Mesenchymal stem cell (in vitro differentiated cells and primary cell): ENCODE data around the gene SNAI3.

Source experiments
- DNase-seq: peaks from one replicate; pipeline ENCODE4 v3.0.0-alpha.2; 2013
- H2AFZ ChIP-seq: one replicate; pipeline ENCODE4 v1.6.1; 2013; ENCODE audit warnings: low read depth, mild to moderate bottlenecking, control low read depth, inconsistent platforms, low read length, moderate library complexity
- H2AK5ac ChIP-seq: 2 replicates; pipeline ENCODE4 v1.6.1; 2013; ENCODE audit warnings: low read length, moderate library complexity, mild to moderate bottlenecking, inconsistent platforms; ENCODE audit not compliant: severe bottlenecking
- H2BK120ac ChIP-seq: one replicate; pipeline ENCODE4 v1.6.1; 2013; ENCODE audit warnings: low read depth, mild to moderate bottlenecking, inconsistent platforms, low read length, moderate library complexity
- H2BK12ac ChIP-seq, 2 experiments: one replicate each; pipeline ENCODE4 v1.6.1; 2013; ENCODE audit warnings: inconsistent platforms in 2 of 2, low read length in 2 of 2, mild to moderate bottlenecking in 2 of 2, moderate library complexity in 2 of 2, control low read depth in 1 of 2
- H2BK15ac ChIP-seq: one replicate; pipeline ENCODE4 v1.6.1; 2013; ENCODE audit warnings: mild to moderate bottlenecking, low read depth, inconsistent platforms; ENCODE audit not compliant: poor library complexity, severe bottlenecking
- H2BK5ac ChIP-seq: 2 replicates; pipeline ENCODE4 v1.6.1; 2013; ENCODE audit warnings: low read depth, mild to moderate bottlenecking, low read length, control low read depth, inconsistent platforms; ENCODE audit not compliant: poor library complexity, severe bottlenecking
- H3K14ac ChIP-seq, 2 experiments: one replicate each; pipeline ENCODE4 v1.6.1; 2013; ENCODE audit warnings: inconsistent platforms in 2 of 2, low read length in 2 of 2, control low read depth in 1 of 2, mild to moderate bottlenecking in 1 of 2, moderate library complexity in 1 of 2
- H3K18ac ChIP-seq, 2 experiments: one replicate each; pipeline ENCODE4 v1.6.1; 2013; ENCODE audit warnings: inconsistent platforms in 2 of 2, low read length in 2 of 2, control low read depth in 1 of 2, low read depth in 1 of 2, mild to moderate bottlenecking in 1 of 2
- H3K23ac ChIP-seq, 2 experiments: one replicate each; pipeline ENCODE4 v1.6.1; 2013; ENCODE audit warnings: inconsistent platforms in 2 of 2, low read length in 2 of 2, mild to moderate bottlenecking in 2 of 2, moderate library complexity in 2 of 2, control low read depth in 1 of 2
- H3K27ac ChIP-seq: 2 replicates; pipeline ENCODE4 v1.5.1; 2013; ENCODE audit warnings: mild to moderate bottlenecking, moderate library complexity, low read length, control low read depth, inconsistent platforms; ENCODE audit not compliant: poor library complexity, severe bottlenecking
- H3K27me3 ChIP-seq, 2 experiments: 2 replicates each; pipeline versions ENCODE4 v1.6.1 to v1.7.0; 2013; ENCODE audit warnings: low read length in 2 of 2, mild to moderate bottlenecking in 2 of 2, moderate library complexity in 2 of 2, control low read depth in 1 of 2, inconsistent platforms in 1 of 2; ENCODE audit not compliant: control insufficient read depth in 1 of 2, insufficient read depth in 1 of 2
- H3K36me3 ChIP-seq, 2 experiments: 2 replicates each; pipeline versions ENCODE4 v1.6.1 to v1.7.0; 2013; ENCODE audit warnings: low read length in 2 of 2, control low read depth in 1 of 2, inconsistent platforms in 1 of 2, low read depth in 1 of 2, mild to moderate bottlenecking in 1 of 2; ENCODE audit not compliant: insufficient read depth in 2 of 2, control insufficient read depth in 1 of 2
- H3K4ac ChIP-seq, 2 experiments: one replicate each; pipeline ENCODE4 v1.6.1; 2013; ENCODE audit warnings: inconsistent platforms in 2 of 2, low read length in 2 of 2, mild to moderate bottlenecking in 2 of 2, moderate library complexity in 2 of 2, control low read depth in 1 of 2, low read depth in 1 of 2
- H3K4me1 ChIP-seq: 2 replicates; pipeline ENCODE4 v1.6.1; 2013; ENCODE audit warnings: low read depth, low read length, control low read depth; ENCODE audit not compliant: control insufficient read depth, insufficient read depth
- H3K4me2 ChIP-seq: 2 replicates; pipeline ENCODE4 v1.6.1; 2013; ENCODE audit warnings: low read length, mild to moderate bottlenecking, inconsistent platforms; ENCODE audit not compliant: poor library complexity, severe bottlenecking
- H3K4me3 ChIP-seq, 2 experiments: 2 replicates each; pipeline versions ENCODE4 v1.5.1 to v1.7.0; 2013; ENCODE audit warnings: low read length in 2 of 2, mild to moderate bottlenecking in 2 of 2, control low read depth in 1 of 2, low read depth in 1 of 2; ENCODE audit not compliant: insufficient read depth in 1 of 2
- H3K79me1 ChIP-seq: replicated peaks from 2 replicates; pipeline ENCODE4 v1.6.1; 2013; ENCODE audit warnings: mild to moderate bottlenecking, control low read depth, low read length, inconsistent platforms; ENCODE audit not compliant: poor library complexity, severe bottlenecking
- H3K9ac ChIP-seq: 2 replicates; pipeline ENCODE4 v1.7.0; 2013; ENCODE audit warnings: mild to moderate bottlenecking, low read length, moderate library complexity
- H3K9me3 ChIP-seq: 2 replicates; pipeline ENCODE4 v1.7.0; 2013; ENCODE audit warnings: mild to moderate bottlenecking, low read length; ENCODE audit not compliant: control insufficient read depth
- H4K8ac ChIP-seq: one replicate; pipeline ENCODE4 v1.6.1; 2013; ENCODE audit warnings: inconsistent platforms, mild to moderate bottlenecking, low read length, moderate library complexity
- H4K91ac ChIP-seq: one replicate; pipeline ENCODE4 v1.6.1; 2013; ENCODE audit warnings: mild to moderate bottlenecking, low read length, inconsistent platforms
- WGBS: methylation state at CpG from one replicate; pipeline ENCODE4 v1.1.7; 2013; ENCODE audit warnings: mixed read lengths; 5-methylcytosine and 5-hydroxymethylcytosine counted together

Gene SNAI3

GRCh38 chr16:88726408-88726749 is 40.1 kb upstream of the SNAI3 start:
- Histone ChIP-seq H3K27me3 (no peaks in the 10 kb centered on the region), H2BK12ac (no peak overlapping the region), H3K4ac (no peak overlapping the region), H3K36me3 (peaks cover 72 to 83% of the 10 kb centered on the region in 2 experiments), H3K79me1 (peaks cover 5% of the 10 kb centered on the region), H3K4me2 (no peak overlapping the region), H3K14ac (no peak overlapping the region), H2BK5ac (no peak overlapping the region), H3K9me3 (no peaks in the 10 kb centered on the region), H4K91ac (no peak overlapping the region), H3K4me1 (peaks cover 19% of the 10 kb centered on the region), H4K8ac (no peak overlapping the region), H2AK5ac (no peak overlapping the region), H3K27ac (no peak overlapping the region), H3K23ac (no peak overlapping the region), H2AFZ (no peak overlapping the region), H2BK15ac (no peak overlapping the region), H2BK120ac (no peak overlapping the region), H3K18ac (no peak overlapping the region), H3K4me3 (no peak overlapping the region), H3K9ac (no peak overlapping the region)
- DNase-seq: no peak
- 91% methylated on average over 16 of the region's 17 CpGs for WGBS

- H3K4me1 ChIP-seq: peaks cover 13% of the 10 kb centered on the region
- no peak overlapping the region for H2AFZ ChIP-seq
- no peak overlapping the region for H3K4me2 ChIP-seq
- no peak overlapping the region for H3K9ac ChIP-seq
- H3K23ac ChIP-seq: no peak overlapping the region
- no peak overlapping the region for H3K4ac ChIP-seq
- no peak overlapping the region for H4K8ac ChIP-seq
- H3K36me3 ChIP-seq: peaks cover 72 to 83% of the 10 kb centered on the region in 2 experiments
- WGBS: 95% methylated on average over 32 of the region's 32 CpGs
- no peak overlapping the region for H2BK12ac ChIP-seq
- H2AK5ac ChIP-seq: no peak overlapping the region
- no peak overlapping the region for H2BK15ac ChIP-seq
- DNase-seq: no peak
- no peaks in the 10 kb centered on the region for H3K27me3 ChIP-seq
- no peak overlapping the region for H3K14ac ChIP-seq
- H3K9me3 ChIP-seq: no peaks in the 10 kb centered on the region
- H3K4me3 ChIP-seq: no peak overlapping the region
- H2BK120ac ChIP-seq: no peak overlapping the region
- H2BK5ac ChIP-seq: no peak overlapping the region
- H4K91ac ChIP-seq: no peak overlapping the region
- H3K18ac ChIP-seq: no peak overlapping the region
- no peak overlapping the region for H3K27ac ChIP-seq
- peaks cover 5% of the 10 kb centered on the region for H3K79me1 ChIP-seq
These were observed 39.5 kb upstream of the SNAI3 start for GRCh38 chr16:88725609-88726407.

GRCh38 chr16:88724855-88725555 is 38.7 kb upstream of the SNAI3 start:
- no peak overlapping the region for H3K14ac ChIP-seq
- no peak overlapping the region for H3K27ac ChIP-seq
- H2BK15ac ChIP-seq: peak overlapping the region; percentile 31
- H3K9ac ChIP-seq: no peak overlapping the region
- no peak overlapping the region for H3K4ac ChIP-seq
- no peak overlapping the region for H2AFZ ChIP-seq
- H2AK5ac ChIP-seq: no peak overlapping the region
- H2BK5ac ChIP-seq: no peak overlapping the region
- no peak overlapping the region for H3K18ac ChIP-seq
- no peak overlapping the region for H3K23ac ChIP-seq
- DNase-seq: no peak
- H3K4me2 ChIP-seq: no peak overlapping the region
- H3K27me3 ChIP-seq: no peaks in the 10 kb centered on the region
- H4K8ac ChIP-seq: no peak overlapping the region
- H3K36me3 ChIP-seq: peaks cover 74 to 85% of the 10 kb centered on the region in 2 experiments
- WGBS: 94% methylated on average over 31 of the region's 31 CpGs
- H3K4me3 ChIP-seq: no peak overlapping the region
- H2BK12ac ChIP-seq: no peak overlapping the region
- H4K91ac ChIP-seq: no peak overlapping the region
- H2BK120ac ChIP-seq: no peak overlapping the region
- H3K79me1 ChIP-seq: peaks cover 6% of the 10 kb centered on the region
- H3K4me1 ChIP-seq: peaks cover 12% of the 10 kb centered on the region
- no peaks in the 10 kb centered on the region for H3K9me3 ChIP-seq

- Histone ChIP-seq H2BK120ac (no peak overlapping the region), H3K27me3 (no peaks in the 10 kb centered on the region), H2BK5ac (no peak overlapping the region), H3K27ac (no peak overlapping the region), H3K9ac (no peak overlapping the region), H3K23ac (no peak overlapping the region), H4K91ac (no peak overlapping the region), H4K8ac (no peak overlapping the region), H3K79me1 (peaks cover 6% of the 10 kb centered on the region), H3K18ac (no peak overlapping the region), H2BK12ac (no peak overlapping the region), H2AFZ (no peak overlapping the region), H3K4me1 (peaks cover 12% of the 10 kb centered on the region), H3K9me3 (no peaks in the 10 kb centered on the region), H3K36me3 (peaks cover 85 to 92% of the 10 kb centered on the region in 2 experiments), H2BK15ac (no peak overlapping the region), H3K4ac (no peak overlapping the region), H3K14ac (no peak overlapping the region), H3K4me3 (no peak overlapping the region), H3K4me2 (no peak overlapping the region), H2AK5ac (no peak overlapping the region)
- no peak for DNase-seq
- WGBS: 98% methylated on average over 14 of the region's 17 CpGs
These were observed 37.6 kb upstream of the SNAI3 start for GRCh38 chr16:88723911-88724310.
